ENCODE data around the gene SLC23A2.

SLC23A2 gene

GRCh38 chr20:4896971-4897497 is 104.3 kb downstream of the SLC23A2 start:
- ChIA-PET POLR2A (no interaction called here), CTCF (no interaction called here)
- no peak for DNase-seq (ENCODE audit: extremely low spot score)
- TF ChIP-seq FOXM1 (IDR thresholded peaks at IDR 0.05; ENCODE audit: borderline replicate concordance): no peak
- no peak for TF ChIP-seq SUZ12 (IDR thresholded peaks at IDR 0.05)
- no peak for TF ChIP-seq SP1 (IDR thresholded peaks at IDR 0.05)
- TF ChIP-seq HDGF (IDR thresholded peaks at IDR 0.05; ENCODE audit: borderline replicate concordance): no peak

GRCh38 chr20:4896119-4896702 is 105.1 kb downstream of the SLC23A2 start:
- ChIA-PET CTCF (no interaction called here), POLR2A (no interaction called here)
- DNase-seq (ENCODE audit: extremely low spot score): no peak
- TF ChIP-seq ELF4 (IDR thresholded peaks at IDR 0.05): no peak
- TF ChIP-seq CTBP1 (IDR thresholded peaks at IDR 0.05; ENCODE audit: borderline replicate concordance): no peak
- TF ChIP-seq SUZ12 (IDR thresholded peaks at IDR 0.05): no peak
- no peak for TF ChIP-seq TARDBP (IDR thresholded peaks at IDR 0.05)
- no peak for TF ChIP-seq SP1 (IDR thresholded peaks at IDR 0.05)
- no peak for TF ChIP-seq HDGF (IDR thresholded peaks at IDR 0.05; ENCODE audit: borderline replicate concordance)
- TF ChIP-seq PKNOX1 (IDR thresholded peaks at IDR 0.05): no peak

GRCh38 chr20:4894981-4895381 is 106.3 kb downstream of the SLC23A2 start:
- CTCF ChIA-PET: no interaction called here
- no peak for DNase-seq (ENCODE audit: extremely low spot score)
- POLR2A ChIA-PET: no interaction called here
- TF ChIP-seq HDGF (IDR thresholded peaks at IDR 0.05; ENCODE audit: borderline replicate concordance) (no peak), ARNT (IDR thresholded peaks at IDR 0.05) (no peak)

GRCh38 chr20:4894409-4894808 is 106.9 kb downstream of the SLC23A2 start:
- no peak for DNase-seq (ENCODE audit: extremely low spot score)
- TF ChIP-seq SUZ12 (IDR thresholded peaks at IDR 0.05) (no peak), PKNOX1 (IDR thresholded peaks at IDR 0.05) (no peak), FOXM1 (IDR thresholded peaks at IDR 0.05; ENCODE audit: borderline replicate concordance) (no peak), HDGF (IDR thresholded peaks at IDR 0.05; ENCODE audit: borderline replicate concordance) (no peak), ARNT (IDR thresholded peaks at IDR 0.05) (no peak), CTBP1 (IDR thresholded peaks at IDR 0.05; ENCODE audit: borderline replicate concordance) (no peak), ZNF384 (IDR thresholded peaks at IDR 0.05) (no peak), ELF4 (IDR thresholded peaks at IDR 0.05) (no peak), LEF1 (IDR thresholded peaks at IDR 0.05; ENCODE audit: borderline replicate concordance) (no peak), NFRKB (IDR thresholded peaks at IDR 0.05) (no peak), TARDBP (IDR thresholded peaks at IDR 0.05) (no peak), FOXA1 (IDR thresholded peaks at IDR 0.05) (no peak), BHLHE40 (IDR thresholded peaks at IDR 0.05; ENCODE audit: borderline replicate concordance) (no peak), SP1 (IDR thresholded peaks at IDR 0.05) (no peak), L3MBTL2 (conservative IDR thresholded peaks at IDR 0.05) (no peak)
- POLR2A ChIA-PET: no interaction called here
- CTCF ChIA-PET: interaction anchor here (0.6 kb wide), 1 partner anchor 19 kb away, joined by 4 read pairs; no protein-coding TSS in a partner anchor

GRCh38 chr20:4893709-4894108 is 107.6 kb downstream of the SLC23A2 start:
- ChIA-PET CTCF (interaction anchor here (0.6 kb wide), 1 partner anchor 19 kb away, joined by 4 read pairs; no protein-coding TSS in a partner anchor), POLR2A (no interaction called here)
- DNase-seq (ENCODE audit: extremely low spot score): no peak
- TF ChIP-seq TARDBP (IDR thresholded peaks at IDR 0.05): no peak
- no peak for TF ChIP-seq CTBP1 (IDR thresholded peaks at IDR 0.05; ENCODE audit: borderline replicate concordance)
- TF ChIP-seq NFRKB (IDR thresholded peaks at IDR 0.05): no peak
- no peak for TF ChIP-seq FOXA1 (IDR thresholded peaks at IDR 0.05)
- TF ChIP-seq ARNT (IDR thresholded peaks at IDR 0.05): no peak
- TF ChIP-seq SUZ12 (IDR thresholded peaks at IDR 0.05): no peak
- no peak for TF ChIP-seq LEF1 (IDR thresholded peaks at IDR 0.05; ENCODE audit: borderline replicate concordance)
- no peak for TF ChIP-seq BHLHE40 (IDR thresholded peaks at IDR 0.05; ENCODE audit: borderline replicate concordance)
- no peak for TF ChIP-seq FOXM1 (IDR thresholded peaks at IDR 0.05; ENCODE audit: borderline replicate concordance)
- TF ChIP-seq FOXK2 (IDR thresholded peaks at IDR 0.05): no peak
- TF ChIP-seq L3MBTL2 (conservative IDR thresholded peaks at IDR 0.05): no peak
- TF ChIP-seq PKNOX1 (IDR thresholded peaks at IDR 0.05): no peak

- CTCF ChIA-PET: no interaction called here
- POLR2A ChIA-PET: no interaction called here
- TF ChIP-seq HDGF (IDR thresholded peaks at IDR 0.05; ENCODE audit: borderline replicate concordance): no peak
- no peak for TF ChIP-seq TARDBP (IDR thresholded peaks at IDR 0.05)
- TF ChIP-seq SUZ12 (IDR thresholded peaks at IDR 0.05): no peak
- TF ChIP-seq LEF1 (IDR thresholded peaks at IDR 0.05; ENCODE audit: borderline replicate concordance): no peak
- TF ChIP-seq CTBP1 (IDR thresholded peaks at IDR 0.05; ENCODE audit: borderline replicate concordance): no peak
- TF ChIP-seq FOXM1 (IDR thresholded peaks at IDR 0.05; ENCODE audit: borderline replicate concordance): no peak
- no peak for TF ChIP-seq FOXA1 (IDR thresholded peaks at IDR 0.05)
- no peak for TF ChIP-seq ZNF384 (IDR thresholded peaks at IDR 0.05)
- TF ChIP-seq ELF4 (IDR thresholded peaks at IDR 0.05): no peak
- no peak for TF ChIP-seq L3MBTL2 (conservative IDR thresholded peaks at IDR 0.05)
- TF ChIP-seq ARNT (IDR thresholded peaks at IDR 0.05): no peak
- TF ChIP-seq NFRKB (IDR thresholded peaks at IDR 0.05): no peak
- TF ChIP-seq SP1 (IDR thresholded peaks at IDR 0.05): no peak
- no peak for TF ChIP-seq FOXK2 (IDR thresholded peaks at IDR 0.05)
- no peak for TF ChIP-seq PKNOX1 (IDR thresholded peaks at IDR 0.05)
- TF ChIP-seq BHLHE40 (IDR thresholded peaks at IDR 0.05; ENCODE audit: borderline replicate concordance): no peak
- no peak for DNase-seq (ENCODE audit: extremely low spot score)
These were observed 109.3 kb downstream of the SLC23A2 start for GRCh38 chr20:4891997-4892396.
